Measurements from ENCODE around the gene GLIS1.

Gene GLIS1

GRCh38 chr1:53719469-53719868, 19.5 kb downstream of the GLIS1 start:
- in situ Hi-C loops (cut with MboI; ENCODE audit: low sequenced_read_pairs), result no loop called here

GRCh38 chr1:53718443-53718842, 20.5 kb downstream of the GLIS1 start:
- in situ Hi-C loops (cut with MboI; ENCODE audit: low sequenced_read_pairs), result no loop called here

GRCh38 chr1:53717025-53717804, 21.7 kb downstream of the GLIS1 start:
- in situ Hi-C loops (cut with MboI; ENCODE audit: low sequenced_read_pairs), result no loop called here

GRCh38 chr1:53716150-53716549, 22.8 kb downstream of the GLIS1 start:
- in situ Hi-C loops (cut with MboI; ENCODE audit: low sequenced_read_pairs), result no loop called here

GRCh38 chr1:53715478-53715877, 23.5 kb downstream of the GLIS1 start:
- in situ Hi-C loops (cut with MboI; ENCODE audit: low sequenced_read_pairs), result no loop called here

- in situ Hi-C loops (cut with MboI; ENCODE audit: low sequenced_read_pairs), result no loop called here
Measured at GRCh38 chr1:53712276-53712675, 26.7 kb downstream of the GLIS1 start.

GRCh38 chr1:53710584-53710983, 28.4 kb downstream of the GLIS1 start:
- in situ Hi-C loops (cut with MboI; ENCODE audit: low sequenced_read_pairs), result no loop called here

- in situ Hi-C loops (cut with MboI; ENCODE audit: low sequenced_read_pairs), result no loop called here
Measured at GRCh38 chr1:53708687-53709086, 30.3 kb downstream of the GLIS1 start.

- in situ Hi-C loops (cut with MboI; ENCODE audit: low sequenced_read_pairs), result no loop called here
Measured at GRCh38 chr1:53706356-53706755, 32.6 kb downstream of the GLIS1 start.

GRCh38 chr1:53705446-53706096, 33.4 kb downstream of the GLIS1 start:
- in situ Hi-C loops (cut with MboI; ENCODE audit: low sequenced_read_pairs), result no loop called here

- in situ Hi-C loops (cut with MboI; ENCODE audit: low sequenced_read_pairs), result no loop called here
Measured at GRCh38 chr1:53704804-53705445, 34.0 kb downstream of the GLIS1 start.

GRCh38 chr1:53704304-53704703, 34.7 kb downstream of the GLIS1 start:
- in situ Hi-C loops (cut with MboI; ENCODE audit: low sequenced_read_pairs), result no loop called here

GRCh38 chr1:53703174-53703573, 35.8 kb downstream of the GLIS1 start:
- in situ Hi-C loops (cut with MboI; ENCODE audit: low sequenced_read_pairs), result no loop called here

- in situ Hi-C loops (cut with MboI; ENCODE audit: low sequenced_read_pairs), result no loop called here
Measured at GRCh38 chr1:53702341-53702740, 36.6 kb downstream of the GLIS1 start.

GRCh38 chr1:53700776-53701175, 38.2 kb downstream of the GLIS1 start:
- in situ Hi-C loops (cut with MboI; ENCODE audit: low sequenced_read_pairs), result no loop called here

- in situ Hi-C loops (cut with MboI; ENCODE audit: low sequenced_read_pairs), result no loop called here
Measured at GRCh38 chr1:53699981-53700380, 39.0 kb downstream of the GLIS1 start.

- in situ Hi-C loops (cut with MboI; ENCODE audit: low sequenced_read_pairs), result no loop called here
Measured at GRCh38 chr1:53698384-53698980, 40.5 kb downstream of the GLIS1 start.

GRCh38 chr1:53697721-53698383, 41.1 kb downstream of the GLIS1 start:
- in situ Hi-C loops (cut with MboI; ENCODE audit: low sequenced_read_pairs), result no loop called here

- in situ Hi-C loops (cut with MboI; ENCODE audit: low sequenced_read_pairs), result no loop called here
Measured at GRCh38 chr1:53696990-53697389, 42.0 kb downstream of the GLIS1 start.

- in situ Hi-C loops (cut with MboI; ENCODE audit: low sequenced_read_pairs), result no loop called here
Measured at GRCh38 chr1:53696571-53696970, 42.4 kb downstream of the GLIS1 start.

- in situ Hi-C loops (cut with MboI; ENCODE audit: low sequenced_read_pairs), result no loop called here
Measured at GRCh38 chr1:53696051-53696450, 42.9 kb downstream of the GLIS1 start.
